ELF-1 (cell line): ENCODE measurements around the gene PPP1R9B.

Source experiments
- DNase-seq: peaks from one replicate; pipeline ENCODE4 v3.0.0-alpha.2; 2016; ENCODE audit warnings: low read depth, low spot score

PPP1R9B gene

DNA sequence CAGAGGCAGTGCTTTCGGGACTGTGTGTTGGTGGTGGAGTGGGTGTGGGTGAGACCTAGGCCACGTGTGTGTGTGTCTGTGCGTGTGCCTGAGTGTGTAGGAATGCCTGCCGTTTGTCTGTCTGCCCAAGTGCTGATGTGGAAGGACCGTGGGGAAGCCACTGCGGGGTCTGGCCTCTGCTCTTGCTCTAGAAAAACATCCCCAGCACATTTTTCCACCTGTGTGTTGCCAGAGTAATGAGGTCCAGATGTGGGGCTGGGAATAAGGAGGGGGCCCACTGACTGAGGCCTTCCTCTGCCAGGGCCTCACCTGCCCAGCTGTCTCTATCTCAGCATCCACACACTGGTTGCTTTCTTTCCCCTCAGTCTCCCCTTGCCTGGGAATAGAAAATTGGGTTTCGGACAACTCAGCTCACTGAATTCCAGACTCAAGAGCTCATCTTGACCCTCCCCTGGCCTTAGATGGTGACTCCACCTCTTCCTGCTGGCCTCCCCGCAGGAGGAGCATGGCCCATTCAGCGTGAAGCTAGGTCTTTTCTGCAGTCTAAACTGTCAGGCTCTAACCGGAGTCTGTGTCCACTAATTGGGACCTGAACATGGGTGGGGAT is 23.0 kb upstream of the PPP1R9B start:
- peak; percentile 66 for DNase-seq

DNA sequence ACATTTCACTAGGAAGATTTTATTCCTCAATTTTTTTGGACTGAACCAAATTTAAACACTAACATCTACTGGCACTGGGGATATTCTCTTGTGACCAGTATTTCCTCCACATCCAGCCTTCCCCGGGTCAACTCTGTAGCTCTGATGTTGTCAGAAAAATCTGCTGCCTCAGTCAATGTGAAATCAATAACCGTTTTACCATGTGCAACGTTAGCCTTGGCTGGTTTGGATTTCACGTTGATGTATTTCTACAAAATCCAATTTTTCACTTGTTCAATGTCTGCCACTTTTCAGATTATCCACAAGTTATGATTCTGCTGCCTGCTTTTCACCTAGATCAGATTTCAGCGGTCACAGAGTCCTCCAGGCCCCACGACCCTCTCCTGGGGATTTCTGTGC is 22.5 kb upstream of the PPP1R9B start:
- no peak for DNase-seq

DNA sequence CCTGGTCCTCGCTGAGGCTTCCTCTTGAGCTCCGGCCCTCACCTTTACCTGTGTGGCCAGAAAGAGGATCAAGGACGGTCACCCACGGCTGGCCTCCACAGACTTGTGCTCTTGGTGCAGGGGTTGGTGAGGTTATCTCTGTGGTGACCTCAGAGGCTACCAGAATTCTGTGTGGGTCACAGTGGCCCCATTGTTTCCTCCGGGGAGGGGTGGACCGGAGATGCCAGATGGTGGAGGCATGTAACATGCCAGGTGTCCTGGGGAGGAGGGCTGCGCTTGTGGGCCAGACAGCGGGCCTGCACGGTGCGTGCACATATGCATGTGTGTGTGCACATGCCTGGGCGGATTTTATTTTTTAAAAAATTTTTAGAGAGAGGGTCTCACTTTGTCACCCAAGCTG is 21.7 kb upstream of the PPP1R9B start:
- no peak for DNase-seq

DNA sequence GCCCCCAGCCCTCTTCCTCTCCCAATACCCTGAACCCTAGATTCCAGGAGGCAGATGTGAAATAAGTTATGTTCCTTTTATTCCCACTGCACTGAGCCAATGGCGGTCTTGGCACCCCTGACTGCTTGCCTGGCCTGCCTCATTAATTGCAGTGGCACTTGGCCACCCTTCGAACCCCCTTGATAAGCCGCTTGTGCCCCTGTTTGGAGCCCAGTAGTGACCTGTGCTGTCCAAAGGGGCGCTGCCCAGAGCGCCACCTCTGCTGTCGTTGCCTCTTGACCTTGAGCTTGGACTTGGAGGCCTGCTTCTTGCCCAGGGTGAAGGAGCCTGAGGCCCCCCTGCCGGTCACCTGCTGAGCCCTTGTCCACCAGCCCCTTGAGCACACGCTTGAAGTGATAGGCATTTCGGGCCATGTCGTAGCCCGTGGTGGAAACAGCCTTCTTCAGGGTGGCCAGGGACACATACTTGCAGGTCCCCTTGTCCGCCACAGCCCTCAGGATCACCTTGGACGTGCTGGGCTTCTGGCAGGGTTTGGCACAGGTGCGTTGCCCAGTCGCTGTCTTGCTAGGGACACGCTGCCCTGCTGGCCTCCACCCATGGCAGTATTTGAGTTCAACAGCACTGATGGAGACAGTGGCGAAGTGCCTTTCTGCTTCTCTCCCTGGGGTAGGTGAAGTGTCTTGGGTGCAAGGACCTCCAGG is 21.0 kb upstream of the PPP1R9B start:
- no peak for DNase-seq

DNA sequence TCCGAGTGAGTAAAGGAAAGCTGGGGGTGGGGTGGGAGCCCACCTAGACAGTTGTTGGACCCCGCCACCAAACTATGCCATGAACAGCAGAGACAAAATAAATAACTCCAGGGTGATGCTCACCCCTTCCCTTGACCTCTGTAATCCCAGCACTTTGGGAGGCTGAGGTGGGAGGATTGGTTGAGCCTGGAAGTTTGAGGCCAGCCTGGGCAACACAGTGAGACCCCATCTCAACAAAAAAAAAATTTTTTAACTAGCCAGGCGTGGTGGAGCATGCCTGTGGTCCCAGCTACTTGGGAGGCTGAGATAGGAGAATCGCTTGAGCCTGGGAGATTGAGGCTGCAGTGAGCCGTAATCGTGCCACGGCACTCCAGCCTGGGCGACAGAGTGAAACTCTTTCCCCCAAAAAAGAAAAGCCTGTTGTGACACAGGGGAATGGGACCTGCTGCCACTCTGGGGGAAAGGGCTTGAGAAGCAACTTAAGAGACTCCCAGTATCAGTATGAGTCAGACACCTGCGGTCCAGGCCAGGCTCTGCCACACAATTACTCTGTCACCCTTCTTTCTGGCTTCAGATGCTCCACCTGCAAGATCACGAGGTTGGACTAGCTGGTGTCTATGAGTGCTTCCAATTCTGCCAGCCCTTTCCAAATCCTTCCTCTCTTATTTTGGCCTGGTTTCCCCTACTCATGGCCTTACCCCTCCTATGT is 20.3 kb upstream of the PPP1R9B start:
- no peak for DNase-seq

DNA sequence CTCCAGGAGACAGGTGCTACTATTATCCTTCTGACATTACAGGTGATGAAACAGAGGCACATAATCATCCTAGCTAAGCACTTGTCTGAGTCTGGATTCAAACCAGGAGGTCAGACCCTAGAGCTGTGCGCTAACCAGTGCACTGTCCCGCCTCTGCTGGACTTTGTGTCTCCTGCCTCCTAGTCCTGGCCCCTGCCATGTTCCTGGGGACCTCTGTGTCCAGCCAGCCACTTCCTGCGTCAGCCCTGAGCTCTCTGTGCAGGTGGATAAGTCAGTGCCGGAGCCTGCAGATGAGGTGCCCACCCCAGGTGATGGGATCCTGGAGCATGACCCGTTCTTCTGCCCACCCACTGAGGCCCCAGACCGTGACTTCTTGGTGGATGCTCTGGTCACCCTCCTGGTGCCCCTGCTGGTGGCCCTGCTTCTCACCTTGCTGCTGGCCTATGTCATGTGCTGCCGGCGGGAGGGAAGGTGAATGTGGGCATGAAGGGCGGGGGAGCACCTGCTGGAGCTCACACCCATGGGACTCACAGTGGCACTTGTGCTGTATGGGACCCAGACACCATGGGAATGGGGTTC is 19.5 kb upstream of the PPP1R9B start:
- no peak for DNase-seq

DNA sequence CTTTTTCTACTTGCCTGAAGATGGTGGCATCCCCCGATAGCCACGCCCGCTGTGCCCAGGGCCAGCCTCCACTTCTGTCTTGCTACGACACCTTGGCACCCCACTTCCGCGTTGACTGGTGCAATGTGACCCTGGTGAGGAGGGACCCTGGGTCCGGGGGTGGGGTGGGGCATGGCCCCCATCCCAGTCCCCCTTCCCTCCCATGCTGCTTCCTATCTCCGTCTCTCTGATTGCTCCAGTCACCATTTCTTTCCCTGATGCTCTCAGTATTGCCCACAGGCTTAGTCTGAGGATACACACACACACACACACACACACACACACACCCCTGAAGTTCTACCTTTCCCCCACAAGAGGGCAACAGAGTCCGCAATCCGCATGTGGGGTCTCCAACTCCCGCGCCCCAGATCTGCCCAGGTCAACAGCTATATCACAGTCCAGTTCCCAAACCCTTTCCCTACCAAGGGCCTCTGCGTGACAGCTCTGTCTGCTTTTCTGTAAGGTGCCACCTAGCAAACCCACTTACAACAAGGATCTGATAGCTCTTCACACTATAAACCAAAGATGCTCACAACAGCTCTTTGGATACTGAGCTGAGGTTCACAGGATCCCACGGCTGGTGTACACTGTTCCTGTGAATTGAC is 18.8 kb upstream of the PPP1R9B start:
- DNase-seq: peak; percentile 91

DNA sequence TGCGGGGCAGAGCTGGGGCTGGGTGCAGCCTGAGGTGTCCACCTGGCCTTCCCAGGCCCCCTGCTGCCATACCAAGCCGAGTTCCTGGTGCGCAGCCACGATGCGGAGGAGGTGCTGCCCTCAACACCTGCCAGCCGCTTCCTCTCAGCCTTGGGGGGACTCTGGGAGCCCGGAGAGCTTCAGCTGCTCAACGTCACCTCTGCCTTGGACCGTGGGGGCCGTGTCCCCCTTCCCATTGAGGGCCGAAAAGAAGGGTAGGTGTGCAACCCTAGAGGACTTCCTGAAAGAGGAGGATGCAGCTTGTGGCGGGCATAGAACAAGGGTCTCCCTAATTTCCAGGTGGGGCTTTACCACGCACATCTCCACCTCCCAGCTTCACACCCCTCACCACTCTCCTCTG is 17.8 kb upstream of the PPP1R9B start:
- no peak for DNase-seq

DNA sequence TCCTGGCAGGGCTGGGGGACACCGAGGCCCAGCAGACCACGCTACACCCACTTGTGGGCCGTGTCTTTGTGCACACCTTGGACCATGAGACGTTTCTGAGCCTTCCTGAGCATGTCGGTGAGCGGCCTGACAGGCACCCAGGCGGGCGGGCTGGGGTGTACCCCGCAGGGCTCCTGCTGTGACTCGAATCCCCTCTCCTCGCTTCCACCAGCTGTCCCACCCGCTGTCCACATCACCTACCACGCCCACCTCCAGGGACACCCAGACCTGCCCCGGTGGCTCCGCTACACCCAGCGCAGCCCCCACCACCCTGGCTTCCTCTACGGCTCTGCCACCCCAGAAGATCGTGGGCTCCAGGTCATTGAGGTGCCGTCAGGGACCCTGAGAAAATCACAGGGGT is 16.9 kb upstream of the PPP1R9B start:
- DNase-seq: no peak

DNA sequence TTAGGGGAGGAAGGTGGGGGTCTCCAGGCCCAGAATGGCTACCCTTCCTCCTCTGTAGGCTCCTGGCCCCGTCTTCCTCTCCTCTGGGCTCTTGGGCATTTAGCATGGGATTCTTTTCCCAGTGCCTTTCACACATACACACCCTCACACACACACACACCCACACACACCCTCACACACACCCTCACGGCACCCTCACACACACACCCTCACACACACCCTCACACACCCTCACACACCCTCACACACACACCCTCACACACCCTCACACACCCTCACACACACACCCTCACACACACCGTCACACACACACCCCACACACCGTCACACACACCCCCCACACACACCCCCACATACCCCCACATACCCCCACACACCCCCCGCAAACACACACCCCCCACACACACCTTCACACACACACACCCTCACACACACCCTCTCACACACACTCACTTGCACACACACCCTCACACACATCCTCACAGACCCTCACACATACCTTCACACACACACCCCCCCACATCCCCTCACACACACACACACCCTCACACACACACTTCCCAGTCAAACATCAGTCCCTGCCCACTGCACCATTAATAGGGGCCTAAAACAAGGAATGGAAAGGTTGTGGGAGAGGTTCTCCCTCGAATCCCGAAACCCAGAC is 16.2 kb upstream of the PPP1R9B start:
- DNase-seq: no peak

DNA sequence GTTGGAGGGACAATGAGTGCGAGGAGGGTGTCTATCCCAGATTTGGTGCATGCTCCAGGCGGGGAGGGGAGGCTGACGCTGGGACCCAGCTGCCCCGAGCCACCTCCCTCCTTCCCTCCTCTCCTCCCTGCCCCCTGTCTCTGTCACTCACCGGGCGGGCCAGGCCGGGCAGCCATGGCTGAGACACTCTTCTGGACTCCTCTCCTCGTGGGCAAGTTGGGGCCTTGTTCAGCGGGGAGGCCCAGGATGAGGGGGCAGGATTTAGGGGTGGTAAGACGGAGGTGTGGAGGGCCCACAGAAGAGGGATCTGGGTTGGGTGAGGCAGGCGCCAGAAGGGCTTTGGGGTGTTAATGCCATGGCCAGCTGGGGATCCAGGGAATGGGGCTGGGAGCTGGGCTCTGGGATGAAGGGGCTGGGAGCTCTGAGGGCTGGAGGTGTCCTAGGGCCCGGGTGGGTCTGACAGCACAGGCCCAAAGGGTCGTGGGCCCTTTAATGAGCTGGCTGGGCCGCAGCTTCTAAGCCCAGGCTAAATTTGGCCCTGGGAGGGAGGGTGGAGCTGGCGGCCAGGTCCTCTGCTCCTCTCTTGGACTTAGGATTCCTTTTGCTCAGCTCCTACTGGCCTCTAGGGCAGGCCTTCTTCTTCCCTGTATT is 15.5 kb upstream of the PPP1R9B start, which contains the start of gene SGCA:
SGCA (plus strand) TSS at position 139 of the 651 bp plus-strand sequence; CDS start at position 175, 36 bp downstream.
- DNase-seq: no peak

DNA sequence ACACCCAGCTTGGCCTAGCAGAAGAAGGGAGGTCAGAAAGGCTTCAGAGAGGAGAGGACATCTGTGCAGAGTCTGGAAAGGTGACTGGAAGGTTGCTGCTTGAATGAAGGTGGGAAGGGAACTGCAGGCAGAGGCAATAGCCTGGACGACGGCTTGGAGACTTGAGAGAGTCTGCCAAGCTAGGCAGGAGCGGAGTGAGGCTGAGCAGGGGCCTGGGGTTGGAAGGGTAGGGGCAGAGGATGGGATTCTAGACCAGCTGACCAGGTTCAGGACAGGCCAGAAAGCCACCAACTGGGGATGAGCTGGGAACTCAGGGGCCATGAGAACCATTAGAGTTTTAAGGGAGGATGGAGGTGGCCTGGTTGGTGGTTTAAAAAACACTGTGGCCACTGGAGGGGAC is 15.0 kb upstream of the PPP1R9B start:
- DNase-seq: no peak

DNA sequence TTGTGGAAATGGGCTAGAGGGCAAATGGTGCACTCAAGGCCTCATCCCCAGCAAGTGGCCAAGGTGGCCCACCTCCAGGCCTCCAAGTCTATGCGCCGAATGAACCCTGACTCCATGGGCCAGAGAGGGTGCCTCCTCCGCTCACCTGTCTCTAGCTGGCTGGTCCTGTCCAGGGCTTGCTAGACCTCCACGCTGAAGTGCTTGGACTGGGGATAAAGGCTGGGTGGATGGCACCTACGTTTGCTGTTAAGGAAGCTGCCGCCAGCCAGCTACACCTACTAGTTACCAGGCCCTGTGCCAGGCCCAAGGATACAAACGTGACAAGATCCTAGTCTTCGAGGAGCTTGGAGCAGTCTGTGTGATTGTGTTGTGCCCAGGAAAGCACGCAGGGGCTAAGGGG is 14.6 kb upstream of the PPP1R9B start:
- no peak for DNase-seq

DNA sequence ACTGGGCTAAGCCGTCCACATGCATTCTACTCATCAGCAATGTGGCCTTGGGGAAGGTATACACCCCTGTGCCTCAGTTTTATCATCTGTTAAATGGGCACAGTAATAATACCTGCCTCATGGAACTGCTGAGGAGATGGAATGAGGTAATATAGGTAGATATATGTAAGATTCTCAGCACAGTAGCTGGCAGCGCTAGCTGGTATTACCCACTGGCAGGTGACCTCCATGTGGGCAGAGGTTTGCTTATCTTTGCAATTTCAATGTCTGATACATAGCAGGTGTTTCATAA is 14.2 kb upstream of the PPP1R9B start:
- no peak for DNase-seq

DNA sequence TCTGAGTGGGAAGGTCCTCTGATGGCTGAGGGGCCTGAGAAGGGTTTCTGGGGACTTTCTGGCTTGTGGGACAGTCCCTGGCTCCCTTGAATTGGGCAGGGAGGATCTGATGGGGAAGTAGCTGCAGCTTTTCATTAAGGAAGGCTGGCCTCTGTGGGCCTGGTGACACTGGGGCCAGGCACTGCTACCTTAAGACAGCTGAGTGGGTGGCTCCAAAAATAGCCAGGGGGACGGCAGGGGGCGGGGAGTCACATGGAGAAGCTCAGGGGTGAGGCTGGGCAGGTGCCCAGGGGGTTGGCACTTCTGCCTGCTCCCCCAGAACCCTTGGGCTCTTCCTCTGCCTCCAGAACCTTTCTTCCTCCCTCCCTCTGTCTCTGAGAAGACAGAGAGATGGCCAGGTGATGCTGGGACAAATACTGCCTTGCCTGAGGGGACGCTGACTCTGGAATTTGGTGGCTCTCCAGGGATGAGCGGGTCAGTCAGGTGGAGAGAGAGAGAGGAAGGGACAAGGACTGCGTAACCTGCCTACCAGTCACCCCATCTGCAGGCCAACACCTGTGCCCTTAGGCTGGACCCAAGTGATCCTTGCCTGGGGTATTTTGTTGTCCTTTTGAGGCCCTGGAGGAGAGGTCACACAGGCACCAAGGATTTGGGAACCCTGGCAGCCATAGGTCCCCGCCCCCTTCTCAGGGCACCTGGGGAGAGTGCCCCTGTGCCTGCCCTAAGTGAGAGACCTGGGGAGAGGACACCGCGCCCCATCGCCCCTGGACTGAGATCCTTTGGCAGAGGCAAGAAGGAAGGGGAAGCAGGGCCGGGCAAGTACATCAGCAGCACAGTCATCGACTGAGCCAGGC is 13.6 kb upstream of the PPP1R9B start:
- DNase-seq: peak; percentile 78

DNA sequence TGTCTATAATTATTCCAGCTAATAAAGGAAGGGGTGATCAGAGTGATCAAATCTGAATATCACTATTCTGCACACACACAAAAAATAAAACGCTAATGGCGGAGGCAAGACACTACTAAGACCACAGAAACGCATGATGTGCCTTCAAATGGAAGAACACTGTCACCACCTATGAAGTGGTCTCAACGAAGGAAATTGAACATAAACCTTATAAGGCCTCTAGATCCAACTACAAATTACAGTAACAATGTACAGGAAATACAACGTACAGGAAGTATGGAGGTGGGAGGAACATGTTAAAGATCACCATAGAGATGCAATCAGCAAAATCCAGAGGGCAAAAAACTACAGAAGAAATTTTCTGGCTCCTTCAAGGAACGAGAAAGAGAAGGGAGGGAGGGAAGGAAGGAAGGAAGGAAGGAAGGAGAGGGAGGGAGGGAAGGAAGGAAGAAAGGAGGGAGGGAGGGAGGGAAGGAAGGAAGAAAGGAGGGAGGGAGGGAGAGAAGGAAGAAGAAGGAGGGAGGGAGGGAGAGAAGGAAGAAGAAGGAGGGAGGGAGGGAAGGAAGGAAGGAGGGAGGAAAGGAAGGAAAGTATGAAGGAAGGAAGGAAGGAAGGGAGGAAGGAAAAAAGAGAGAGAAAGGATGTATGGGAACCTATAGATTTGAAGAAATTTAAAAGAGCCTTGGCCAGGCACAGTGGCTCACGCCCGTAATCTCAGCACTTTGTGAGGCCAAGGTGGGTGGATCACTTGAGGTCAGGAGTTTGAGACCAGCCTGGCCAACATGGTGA is 12.2 kb upstream of the PPP1R9B start:
- no peak for DNase-seq

DNA sequence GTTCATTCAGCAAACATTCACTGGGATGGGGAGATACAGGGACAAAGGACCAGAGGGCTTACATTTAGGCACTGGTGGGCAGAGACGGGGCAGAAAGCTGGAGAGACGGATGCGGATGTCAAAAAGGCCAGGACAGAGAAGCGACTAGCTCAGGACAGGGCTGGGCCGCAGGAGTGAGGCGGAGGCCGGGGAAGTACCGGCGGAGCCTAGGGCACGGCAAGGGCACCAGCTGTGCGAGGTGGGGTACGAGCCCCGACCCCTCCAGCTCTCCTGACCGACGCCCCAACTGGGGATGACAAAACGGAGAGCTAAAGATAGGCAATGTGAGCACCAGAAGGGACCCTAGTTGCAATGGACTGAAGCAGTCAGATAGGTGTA is 11.4 kb upstream of the PPP1R9B start:
- DNase-seq: no peak

DNA sequence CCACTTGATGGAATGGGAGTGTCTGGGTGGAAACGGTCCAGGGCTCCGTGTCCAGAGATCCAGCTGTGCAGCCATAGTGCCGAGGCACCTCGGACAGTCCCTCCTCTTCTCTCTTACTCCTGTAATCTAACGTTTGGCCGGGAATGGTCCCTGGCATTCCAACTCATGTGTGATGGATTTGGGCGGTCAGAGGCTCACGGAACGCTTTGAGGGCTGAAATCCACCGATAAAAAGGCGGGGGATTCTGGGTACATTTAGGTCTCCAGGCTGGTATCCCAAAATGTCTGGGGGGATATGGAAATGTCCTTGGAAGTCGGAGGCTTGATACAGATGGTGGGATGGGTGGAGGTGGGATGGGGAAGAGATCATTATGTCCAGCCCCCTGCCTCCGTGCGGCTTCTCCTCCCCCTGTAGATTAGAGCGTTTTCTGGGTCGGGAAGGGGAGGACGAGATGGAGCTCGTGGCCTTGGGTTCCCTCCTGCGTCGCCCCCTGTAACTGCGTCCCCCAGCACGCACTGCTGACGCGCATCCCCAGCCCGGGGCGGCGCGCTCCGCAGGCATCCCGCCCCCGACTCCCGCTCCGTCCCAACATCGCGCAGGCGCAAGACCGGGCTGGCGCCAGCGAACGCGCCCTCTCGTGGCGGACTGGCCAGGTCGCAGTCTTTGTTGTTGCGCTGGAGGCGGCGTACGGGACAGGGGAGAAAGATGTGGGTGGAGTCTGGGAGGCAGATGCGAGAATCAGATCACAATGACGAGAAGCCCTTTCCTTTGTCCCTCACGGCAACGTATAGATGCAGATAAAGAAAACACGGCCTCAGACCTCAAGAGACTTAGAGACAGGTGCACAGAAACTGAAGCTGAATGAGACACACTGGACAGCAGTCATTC is 10.8 kb upstream of the PPP1R9B start:
- DNase-seq: peak; percentile 96

DNA sequence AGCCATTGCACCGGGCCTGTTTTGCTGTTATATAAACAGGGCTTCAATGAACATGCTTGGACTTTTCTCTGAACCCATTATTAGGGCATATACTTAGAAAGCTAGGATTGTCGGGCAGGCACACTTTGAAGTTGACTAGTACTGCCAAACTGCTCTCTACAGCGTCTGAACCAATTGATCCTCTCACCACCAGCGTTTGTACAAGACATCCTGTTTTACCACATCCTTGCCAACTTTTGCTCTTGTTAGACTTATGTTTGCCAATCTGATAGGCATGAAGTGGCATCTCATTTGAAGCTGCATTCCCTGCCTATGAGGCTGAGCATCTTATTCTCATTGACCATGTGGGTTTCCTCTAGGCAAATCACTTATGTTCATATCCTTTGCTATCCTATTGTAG is 7.4 kb upstream of the PPP1R9B start:
- DNase-seq: no peak
